Measurements from ENCODE around the gene GCDH.
"Not testable (repeated sequence)": the region's sequence is repeated elsewhere in the genome, so short reads cannot be mapped to it uniquely, and the experiment has no call there.

Gene GCDH

DNA sequence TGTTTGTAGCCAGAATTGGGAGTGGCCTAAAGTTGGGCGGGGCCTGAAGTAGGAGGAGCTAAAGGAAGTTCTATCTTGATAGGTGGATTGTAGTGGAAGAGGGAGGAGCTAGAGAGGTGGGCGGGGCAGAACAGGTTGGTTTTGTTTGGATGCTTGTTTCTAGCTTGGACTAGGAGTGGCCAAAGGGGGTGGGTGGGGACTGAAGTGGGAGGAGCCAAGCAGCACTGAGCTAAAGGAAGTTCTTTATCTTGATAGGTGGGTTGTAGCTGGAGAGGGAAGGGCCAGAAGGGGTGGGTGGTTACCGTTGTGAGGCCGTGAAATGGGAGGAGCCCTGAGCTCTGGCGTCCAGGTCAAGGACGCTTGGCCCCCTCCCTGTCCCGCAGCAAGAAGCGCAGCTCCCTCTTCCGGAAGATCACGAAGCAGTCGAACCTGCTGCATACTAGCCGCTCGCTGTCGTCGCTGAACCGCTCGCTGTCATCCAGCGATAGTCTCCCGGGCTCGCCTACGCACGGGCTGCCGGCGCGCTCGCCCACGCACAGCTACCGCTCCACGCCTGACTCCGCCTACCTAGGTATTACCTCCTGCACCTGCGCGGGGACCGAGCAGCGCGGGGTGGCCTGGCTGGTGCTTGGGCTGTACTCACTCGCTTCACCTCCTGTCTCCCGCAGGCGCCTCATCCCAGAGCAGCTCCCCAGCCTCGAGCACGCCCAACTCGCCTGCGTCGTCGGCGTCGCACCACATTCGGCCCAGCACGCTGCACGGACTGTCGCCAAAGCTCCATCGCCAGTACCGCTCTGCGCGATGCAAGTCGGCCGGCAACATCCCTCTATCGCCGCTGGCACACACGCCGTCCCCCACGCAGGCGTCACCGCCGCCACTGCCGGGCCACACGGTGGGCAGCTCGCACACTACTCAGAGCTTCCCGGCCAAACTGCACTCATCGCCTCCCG lies 17.7 kb upstream of the GCDH start:
- DNase-seq (ENCODE audit: low read depth in 1 of 2, low spot score in 1 of 2), result no peak

DNA sequence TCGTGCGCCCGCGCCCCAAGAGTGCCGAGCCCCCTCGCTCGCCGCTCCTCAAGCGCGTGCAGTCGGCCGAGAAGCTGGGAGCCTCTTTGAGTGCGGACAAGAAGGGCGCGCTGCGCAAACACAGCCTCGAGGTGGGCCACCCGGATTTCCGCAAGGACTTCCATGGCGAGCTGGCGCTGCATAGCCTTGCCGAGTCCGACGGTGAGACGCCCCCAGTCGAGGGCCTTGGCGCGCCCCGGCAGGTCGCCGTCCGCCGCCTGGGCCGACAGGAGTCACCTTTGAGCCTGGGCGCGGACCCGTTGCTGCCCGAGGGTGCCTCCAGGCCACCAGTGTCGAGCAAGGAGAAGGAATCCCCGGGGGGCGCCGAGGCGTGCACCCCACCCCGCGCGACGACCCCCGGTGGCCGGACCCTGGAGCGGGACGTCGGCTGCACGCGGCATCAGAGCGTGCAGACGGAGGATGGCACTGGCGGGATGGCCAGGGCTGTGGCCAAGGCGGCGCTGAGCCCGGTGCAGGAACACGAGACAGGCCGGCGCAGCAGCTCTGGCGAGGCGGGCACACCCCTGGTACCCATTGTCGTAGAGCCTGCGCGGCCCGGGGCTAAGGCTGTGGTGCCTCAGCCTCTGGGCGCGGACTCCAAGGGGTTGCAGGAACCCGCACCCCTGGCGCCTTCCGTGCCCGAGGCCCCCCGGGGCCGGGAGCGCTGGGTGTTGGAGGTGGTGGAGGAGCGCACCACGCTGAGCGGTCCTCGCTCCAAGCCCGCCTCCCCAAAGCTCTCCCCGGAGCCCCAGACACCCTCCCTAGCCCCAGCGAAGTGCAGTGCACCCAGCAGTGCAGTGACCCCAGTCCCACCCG lies 16.8 kb upstream of the GCDH start:
- DNase-seq (ENCODE audit: low read depth in 1 of 2, low spot score in 1 of 2), result no peak

DNA sequence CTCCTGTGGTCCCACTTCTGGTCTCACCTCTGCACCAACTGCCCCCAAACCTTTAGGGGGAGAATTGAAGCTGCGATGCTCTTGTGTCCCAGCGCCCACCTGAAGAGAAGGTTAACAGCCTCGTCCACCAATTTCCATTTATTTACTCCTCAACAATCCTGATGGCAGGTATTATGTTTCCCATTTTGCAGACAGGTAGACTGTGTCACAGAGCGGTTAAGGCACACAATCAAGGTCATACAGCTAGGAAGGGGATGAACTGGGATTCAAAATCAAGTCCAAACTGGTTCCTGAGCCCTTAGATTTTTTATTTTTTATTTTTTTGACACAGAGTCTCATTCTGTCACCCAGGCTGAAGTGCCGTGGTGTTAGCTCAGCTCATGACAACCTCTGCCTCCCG lies 15.9 kb upstream of the GCDH start:
- no peak for DNase-seq (ENCODE audit: low read depth in 1 of 2, low spot score in 1 of 2)

DNA sequence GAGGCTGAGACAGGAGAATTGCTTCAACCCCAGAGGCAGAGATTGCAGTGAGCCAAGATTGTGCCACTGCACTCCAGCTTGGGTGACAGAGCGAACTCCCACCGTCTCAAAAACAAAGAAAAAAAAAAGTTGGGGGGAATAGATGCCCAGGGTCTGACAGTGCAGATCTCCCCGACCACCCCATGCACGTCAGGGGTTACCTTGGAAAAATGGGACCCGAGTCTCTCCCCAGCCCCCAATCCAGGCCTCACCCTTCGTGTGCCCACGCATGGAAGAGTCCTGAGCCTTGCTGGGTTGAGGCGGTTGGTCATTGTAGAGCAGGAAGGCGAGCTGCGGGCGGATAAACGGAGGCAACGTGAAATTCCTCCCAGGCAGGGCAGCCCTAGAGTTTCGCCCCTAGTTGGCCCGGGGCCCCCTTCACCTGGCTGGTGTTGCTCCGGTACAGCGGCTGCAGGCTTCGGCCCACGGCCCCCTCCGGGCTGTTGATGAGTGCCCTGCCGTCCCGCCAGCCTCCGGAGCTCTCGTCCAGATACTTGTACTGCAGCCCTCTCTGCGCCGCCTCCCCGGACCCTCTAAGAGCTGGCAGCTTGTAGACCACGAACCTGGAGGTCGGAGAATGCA lies 10.3 kb upstream of the GCDH start:
- no peak for DNase-seq (ENCODE audit: low read depth in 1 of 2, low spot score in 1 of 2)

DNA sequence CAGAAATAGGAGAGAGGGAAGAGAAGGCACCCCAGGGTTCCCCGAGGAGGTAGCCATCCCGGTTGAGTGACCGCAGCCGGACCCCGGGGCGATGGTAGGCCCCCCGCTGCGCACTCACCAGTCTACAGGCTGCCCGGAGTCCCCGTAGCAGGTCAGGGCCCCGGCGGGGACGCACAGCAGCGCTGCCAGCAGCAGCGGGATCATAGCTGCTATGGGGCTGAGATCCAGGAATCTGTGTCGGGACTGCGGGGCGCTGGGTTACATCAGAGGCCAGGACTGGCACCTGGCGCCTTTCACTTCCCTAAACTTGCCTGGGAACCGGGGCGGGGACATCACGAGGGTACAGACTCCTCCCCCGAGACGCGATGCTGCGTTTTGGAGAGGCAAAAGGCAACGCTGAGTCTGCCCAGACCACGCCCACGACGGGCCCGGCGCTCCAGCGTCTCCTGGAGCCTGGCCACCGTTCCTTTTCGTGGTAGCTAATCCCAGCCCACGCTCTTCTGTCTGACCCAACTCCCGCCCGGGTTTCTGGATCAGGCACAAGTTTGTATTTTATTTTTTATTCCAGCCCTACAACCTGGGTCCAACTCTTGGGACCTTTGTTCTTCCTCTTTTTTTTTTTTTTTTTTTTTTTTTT lies 9.7 kb upstream of the GCDH start, which contains the start of gene DNASE2:
Gene DNASE2 (minus strand): TSS at position 278 of the 637 bp plus-strand sequence. CDS start 74 bp downstream, at position 204.
- peak; percentile 77 to 78 for DNase-seq (ENCODE audit: low read depth in 1 of 2, low spot score in 1 of 2)

DNA sequence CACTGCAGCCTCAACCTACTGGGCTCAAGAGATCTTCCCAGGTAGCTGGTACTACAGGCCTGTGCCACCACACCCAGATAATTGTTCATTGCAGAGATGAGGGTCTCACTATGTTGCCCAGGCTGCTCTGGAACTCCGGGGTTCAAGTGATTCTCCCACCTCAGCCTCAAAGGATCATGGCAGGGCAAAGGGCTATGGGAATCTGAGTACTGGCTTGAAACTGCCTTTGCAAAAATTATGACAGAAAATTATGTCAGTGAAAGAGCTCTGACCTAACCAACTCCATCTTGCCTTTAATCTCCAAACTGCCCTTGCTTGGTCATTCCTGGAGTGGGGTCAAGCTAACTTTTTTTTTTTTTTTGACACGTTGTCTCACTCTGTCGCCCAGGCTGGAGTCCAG lies 8.4 kb upstream of the GCDH start:
- no peak for DNase-seq (ENCODE audit: low read depth in 1 of 2, low spot score in 1 of 2)

DNA sequence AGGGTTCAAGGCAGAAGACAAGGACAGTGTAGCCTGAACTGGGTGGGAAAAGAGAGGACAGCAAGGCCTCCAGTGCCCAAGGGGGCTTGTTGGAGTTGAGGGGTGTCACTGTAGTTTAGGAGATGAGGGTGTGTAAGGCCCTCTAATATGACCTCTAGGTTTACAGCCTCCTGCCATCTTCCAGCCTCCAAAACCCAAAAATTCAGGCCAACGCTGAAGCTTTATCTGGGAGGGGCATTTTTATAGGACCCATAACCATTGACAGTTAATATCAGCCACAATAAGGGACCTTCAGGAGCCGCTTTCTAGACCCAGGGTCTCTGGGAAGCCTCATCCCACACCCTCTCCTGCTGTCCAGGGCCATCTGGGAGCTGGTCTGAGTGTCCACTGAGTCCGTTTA lies 6.8 kb upstream of the GCDH start:
- no peak for DNase-seq (ENCODE audit: low read depth in 1 of 2, low spot score in 1 of 2)

DNA sequence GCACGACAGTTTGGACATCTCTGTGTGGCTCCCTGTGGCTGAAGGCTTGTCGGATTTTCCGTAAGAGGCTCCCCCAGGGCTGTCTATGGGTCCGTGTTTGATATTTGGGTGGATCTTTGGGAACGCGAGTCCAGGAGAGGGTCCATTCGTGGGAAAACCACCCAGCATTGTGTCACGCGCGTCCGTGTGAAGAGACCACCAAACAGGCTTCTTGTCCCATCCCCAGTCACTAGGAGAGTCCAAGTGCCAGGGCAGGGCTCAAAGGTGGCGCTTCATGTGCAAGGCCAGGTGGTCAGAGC lies 6.4 kb upstream of the GCDH start:
- no peak for DNase-seq (ENCODE audit: low read depth in 1 of 2, low spot score in 1 of 2)

DNA sequence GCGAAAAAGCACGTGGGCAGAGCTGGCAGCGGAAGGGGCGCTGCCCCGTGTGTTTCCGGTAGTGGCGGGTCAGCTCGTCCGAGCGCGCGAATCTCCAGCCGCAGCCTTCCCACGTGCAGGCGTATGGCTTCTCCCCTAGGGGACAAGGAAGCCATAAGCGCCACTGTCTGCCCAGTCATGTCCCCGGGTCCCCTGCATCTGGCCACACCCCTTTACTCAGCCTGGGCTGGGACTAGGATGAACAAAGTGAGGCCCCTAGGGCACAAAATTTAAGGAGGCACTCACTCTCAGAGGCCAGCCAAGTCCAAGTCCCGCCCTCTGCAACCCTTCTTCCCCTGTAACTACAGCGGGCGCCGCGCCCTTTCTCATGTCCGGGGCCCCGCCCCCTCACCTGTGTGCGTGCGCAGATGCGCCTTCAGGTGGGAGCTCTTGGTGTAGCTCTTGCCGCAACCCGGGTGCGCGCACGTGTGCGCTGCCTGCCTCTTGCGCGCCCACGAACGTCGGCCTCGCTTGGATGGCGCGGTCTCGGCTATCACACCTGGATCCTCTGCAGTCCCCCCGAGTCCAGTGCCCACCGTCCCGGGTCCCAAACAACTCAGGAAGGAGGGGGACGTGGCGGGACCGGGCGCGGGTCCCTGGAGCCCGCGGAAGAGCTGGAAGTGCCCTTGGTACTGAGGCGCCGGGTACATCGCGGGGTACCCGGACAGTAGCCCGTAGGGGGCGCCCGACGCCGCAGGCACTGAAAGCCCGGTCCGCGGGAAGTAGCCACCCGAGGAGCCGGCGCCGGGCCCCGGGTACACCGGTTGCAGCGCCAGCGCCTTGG lies 5.8 kb upstream of the GCDH start:
- DNase-seq (ENCODE audit: low read depth in 1 of 2, low spot score in 1 of 2), result peak; percentile 75 to 86

DNA sequence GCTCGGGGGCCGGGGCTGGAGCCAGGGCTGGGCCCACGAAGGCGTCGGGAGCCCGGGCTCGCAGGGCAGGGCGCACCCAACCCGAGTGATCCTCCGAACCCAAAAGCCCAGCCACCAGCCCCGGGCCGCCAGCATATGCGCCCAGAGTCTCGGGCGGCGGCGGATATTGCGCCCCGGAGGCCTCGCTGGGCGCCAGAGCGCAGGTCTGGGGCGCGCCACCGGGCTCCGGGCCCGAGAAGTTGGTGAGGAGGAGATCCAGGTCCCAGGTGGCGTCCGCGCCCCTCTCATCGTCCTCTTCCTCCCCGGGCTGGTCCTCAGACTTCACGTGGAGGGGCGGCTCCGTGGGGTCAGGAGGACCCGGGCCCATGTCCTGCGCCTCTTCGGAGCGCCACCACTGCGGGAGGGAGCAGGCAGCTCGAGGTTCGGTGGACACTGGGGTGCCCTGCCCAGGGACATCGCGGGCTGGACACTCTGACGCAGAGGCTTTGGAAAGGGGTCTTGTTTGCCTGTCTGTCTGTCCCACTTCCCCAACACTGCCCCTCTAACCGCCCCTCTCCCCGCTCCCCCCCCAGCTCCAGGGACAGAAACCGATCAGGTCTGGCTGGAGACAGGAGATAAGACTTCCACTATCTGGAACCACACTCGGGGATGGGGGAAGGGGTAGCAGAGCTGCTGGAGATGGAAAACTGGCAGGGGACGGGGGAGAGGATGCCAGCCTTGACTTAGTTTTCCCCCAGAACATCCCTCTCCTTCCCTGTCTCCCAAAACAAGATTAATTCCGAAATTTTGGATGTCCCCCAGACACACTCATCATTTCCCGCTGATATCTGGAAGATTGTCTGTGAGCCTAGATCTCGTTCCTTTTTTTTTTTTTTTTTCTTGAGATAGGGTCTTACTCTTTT lies 5.0 kb upstream of the GCDH start:
- DNase-seq (ENCODE audit: low read depth in 1 of 2, low spot score in 1 of 2), result no peak

DNA sequence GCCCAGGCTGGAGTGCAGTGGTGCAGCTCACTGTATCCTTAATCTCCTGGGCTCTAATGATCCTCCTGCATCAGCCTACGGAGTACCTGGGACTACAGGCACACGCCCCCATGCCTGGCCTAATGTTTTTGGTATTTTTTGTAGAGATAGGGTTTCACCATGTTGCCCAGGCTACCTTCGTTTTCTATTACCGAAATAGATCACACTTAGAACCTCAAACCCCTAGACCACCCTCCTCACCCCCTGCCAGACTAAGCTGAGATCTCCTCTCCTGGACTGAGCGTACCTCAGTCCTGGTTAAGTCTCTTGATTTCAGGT lies 4.3 kb upstream of the GCDH start:
- DNase-seq (ENCODE audit: low read depth in 1 of 2, low spot score in 1 of 2), result no peak

DNA sequence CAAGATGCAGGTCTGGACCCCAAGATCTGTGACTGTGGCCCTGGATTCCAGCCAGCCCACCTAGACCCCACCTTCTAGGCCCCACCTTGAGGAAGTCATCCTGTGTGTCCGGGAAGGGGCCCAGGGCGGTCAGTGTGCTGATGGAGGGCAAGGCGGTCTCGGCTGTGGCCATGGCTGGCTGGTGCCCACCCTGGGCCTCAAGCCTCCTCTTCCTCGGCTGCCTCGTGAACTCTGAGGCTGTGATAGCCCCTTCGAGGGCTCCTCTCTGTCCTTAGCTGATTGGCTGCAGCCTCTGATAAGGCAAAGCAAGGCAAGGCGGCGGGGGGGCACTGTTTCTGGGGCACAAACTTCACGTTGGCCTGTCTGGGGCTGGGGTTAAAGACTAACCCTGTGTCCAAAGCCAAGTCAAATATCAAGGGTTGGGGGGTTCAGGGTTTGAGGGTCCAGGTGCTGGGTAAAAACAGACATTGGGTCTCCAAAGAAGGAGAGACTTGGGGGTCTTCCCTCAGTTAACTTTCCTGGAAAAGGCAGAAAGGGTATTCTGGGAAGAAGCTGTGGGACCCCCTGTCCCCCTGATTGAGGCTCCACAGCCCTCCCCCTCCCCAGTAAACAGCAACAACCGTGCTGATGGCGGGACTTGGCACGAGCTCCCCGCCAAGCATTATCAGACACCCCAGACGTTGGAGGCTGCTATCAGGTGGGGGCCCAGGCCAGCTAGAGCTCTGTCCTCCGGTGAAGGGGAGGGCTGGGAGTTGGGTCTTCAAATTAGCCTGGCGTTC lies 3.8 kb upstream of the GCDH start, which contains the start of gene KLF1:
Gene KLF1 (minus strand): TSS at position 233 of the 779 bp plus-strand sequence. CDS start 61 bp downstream, at position 172.
- DNase-seq (ENCODE audit: low read depth in 1 of 2, low spot score in 1 of 2), result no peak

DNA sequence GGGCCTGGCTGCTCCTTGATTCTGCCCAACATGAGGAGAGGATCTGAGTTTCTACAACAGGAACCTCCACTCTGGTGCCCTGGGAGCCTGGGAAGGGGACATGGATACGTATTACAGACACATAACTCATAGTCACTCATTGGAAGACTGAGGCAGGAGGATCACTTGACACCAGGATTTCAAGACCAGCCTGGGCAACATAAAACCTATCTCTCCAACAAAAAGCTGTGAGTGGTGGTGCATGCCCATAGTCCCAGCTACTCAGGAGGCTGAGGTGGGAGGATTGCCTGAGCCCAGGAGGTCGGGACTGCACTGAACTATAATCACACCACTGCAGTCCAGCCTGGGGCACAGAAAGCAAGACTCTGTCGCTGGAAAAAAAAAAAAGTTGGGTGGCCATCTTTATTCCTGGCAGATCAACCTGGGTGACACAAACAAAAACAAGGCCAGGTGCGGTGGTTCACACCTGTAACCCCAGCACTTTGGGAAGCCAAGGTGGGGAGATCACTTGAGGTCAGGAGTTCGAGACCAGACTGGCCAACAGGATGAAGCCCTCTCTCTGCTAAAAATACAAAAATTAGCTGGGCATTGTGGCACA lies 2.9 kb upstream of the GCDH start:
- no peak for DNase-seq (ENCODE audit: low read depth in 1 of 2, low spot score in 1 of 2)

DNA sequence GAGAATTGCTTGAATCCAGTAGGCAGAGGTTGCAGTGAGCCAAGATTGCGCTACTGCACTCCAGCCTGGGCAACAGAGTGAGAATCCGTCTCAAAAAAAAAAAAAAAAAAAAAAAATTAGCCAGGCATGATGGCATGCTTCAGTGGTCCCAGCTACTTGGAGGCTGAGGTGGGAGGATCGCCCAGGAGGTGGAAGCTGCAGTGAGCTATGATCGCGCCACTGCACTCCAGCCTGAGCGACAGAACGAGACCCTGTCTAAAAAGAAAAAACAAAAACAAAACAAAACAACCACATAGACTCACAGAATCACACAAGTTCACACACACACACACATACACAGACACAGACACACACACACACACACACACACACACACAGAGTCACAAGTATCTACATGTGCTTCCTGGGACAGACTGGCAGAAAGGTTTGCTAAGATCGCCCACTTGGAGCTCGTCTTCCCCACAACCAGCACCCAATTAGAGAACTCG lies 617 bp upstream of the GCDH start:
- DNase-seq (ENCODE audit: low read depth in 1 of 2, low spot score in 1 of 2), result not testable (repeated sequence)

DNA sequence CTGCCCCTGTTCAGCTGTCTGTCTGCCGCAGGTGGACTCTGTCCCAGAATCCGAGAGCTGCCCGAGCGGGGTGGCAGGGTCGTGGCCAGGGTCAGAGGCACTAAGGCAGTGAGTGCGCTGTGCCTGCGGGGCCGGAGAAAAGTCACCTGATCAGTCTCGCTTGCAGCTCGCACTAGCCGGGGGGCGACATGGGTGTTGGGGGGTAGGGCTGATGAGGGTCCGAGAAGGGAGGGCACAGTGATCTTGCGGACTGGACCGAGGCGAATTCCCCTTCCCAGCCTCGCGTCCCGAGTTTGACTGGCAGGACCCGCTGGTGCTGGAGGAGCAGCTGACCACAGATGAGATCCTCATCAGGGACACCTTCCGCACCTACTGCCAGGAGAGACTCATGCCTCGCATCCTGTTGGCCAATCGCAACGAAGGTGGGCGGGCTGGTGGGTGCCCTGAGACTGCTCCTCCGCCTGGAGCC lies 627 bp downstream of the GCDH start:
- no peak for DNase-seq (ENCODE audit: low read depth in 1 of 2, low spot score in 1 of 2)

DNA sequence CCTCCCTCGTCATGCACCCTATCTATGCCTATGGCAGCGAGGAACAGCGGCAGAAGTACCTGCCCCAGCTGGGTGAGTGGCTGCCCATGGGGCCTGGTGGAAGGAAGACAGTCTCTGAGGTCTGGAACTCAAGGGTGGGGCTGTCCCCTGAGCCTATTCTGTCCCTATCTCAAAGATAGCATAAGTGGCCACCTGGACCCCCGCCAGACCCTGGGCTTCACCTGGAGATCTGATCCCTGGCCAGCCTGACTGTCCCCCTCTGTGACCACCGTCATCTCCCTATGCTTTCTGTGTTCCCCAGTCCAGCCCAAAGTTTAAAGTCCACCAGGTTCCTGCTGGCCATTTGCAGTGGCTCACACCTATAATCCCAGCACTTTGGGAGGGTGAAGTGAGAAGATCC lies 2.6 kb downstream of the GCDH start:
- no peak for DNase-seq (ENCODE audit: low read depth in 1 of 2, low spot score in 1 of 2)

DNA sequence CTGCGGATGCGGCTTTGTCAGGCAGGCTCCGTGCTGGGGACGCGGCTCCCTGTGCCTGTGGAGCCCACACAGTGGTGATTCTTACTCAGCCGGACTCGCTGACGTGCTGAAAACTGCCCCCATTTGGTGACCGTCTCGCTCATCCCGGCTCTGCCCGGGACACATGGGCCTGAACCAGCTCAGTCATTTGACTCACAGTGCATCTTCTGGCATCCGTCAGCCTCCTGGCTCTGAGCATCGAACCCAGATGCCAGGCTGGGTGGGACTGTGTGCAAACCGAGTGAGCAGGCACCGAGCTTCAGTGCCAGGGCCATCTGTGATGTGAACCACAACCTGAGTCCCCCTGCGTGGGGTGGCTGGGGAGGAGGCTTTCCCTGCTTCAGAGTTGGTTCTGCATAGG lies 5.5 kb downstream of the GCDH start:
- DNase-seq (ENCODE audit: low read depth in 1 of 2, low spot score in 1 of 2), result no peak

Data from stimulated activated CD4-positive, alpha-beta T cell treated with anti-CD3 and anti-CD28 coated beads, Interleukin-15, amount 100 ng/mL, for 1 hour (primary cell).